ENCODE data around the gene MCRIP2. TPM values are rescaled to one million over a fixed set of nuclear protein-coding genes. Genes with fewer than 3 reads are reported as not detected.

Gene MCRIP2
- total and polyA plus RNA-seq, 3 donors from 2014 or later = 78.2 to 134 (median 83.1) TPM

DNA sequence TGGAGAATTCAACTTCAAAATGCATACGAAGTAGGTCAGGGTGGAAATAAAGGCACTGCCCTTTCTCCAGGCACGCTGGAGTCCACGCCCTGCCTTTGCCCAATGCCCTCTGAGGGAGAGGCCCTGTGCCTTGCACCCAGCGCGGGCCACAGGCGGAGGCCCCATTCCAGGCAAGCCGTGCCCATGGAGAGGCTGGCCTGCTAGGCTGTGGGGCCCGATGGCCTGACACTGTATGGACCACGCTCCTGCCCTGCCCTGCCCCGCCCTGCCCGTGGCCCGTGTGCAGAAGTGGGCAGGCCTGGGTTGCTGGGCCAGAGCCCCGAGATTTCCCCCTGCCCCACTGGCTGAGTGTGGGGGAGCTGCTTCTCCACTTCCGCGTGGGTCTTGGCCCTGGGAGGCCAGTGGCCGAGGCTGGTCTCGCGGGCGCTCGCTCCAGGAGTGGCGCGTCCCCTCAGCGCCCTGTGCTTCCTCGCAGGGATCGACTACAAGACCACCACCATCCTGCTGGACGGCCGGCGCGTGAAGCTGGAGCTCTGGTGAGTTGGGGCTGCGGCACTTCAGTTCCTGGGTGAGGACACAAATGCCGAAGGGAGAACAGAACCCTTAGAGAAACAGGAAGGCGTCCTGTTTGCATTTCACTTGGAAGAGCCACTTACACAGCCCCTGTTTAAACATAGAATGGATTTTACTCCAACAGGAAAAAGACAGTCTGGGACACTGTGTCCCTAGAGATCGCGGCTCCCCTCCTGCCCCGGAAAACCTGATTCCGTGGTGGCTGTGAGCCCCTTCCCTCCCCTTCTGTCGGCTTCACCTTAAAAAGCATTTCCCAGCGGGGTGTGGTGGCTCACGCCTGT lies 24.7 kb upstream of the MCRIP2 start:
- no peak overlapping the region for H3K4me3 ChIP-seq
- no peaks in the 10 kb centered on the region for H3K36me3 ChIP-seq (ENCODE audit: low read depth, missing control alignments)
- no peak for DNase-seq
- peaks cover 4% of the 10 kb centered on the region for H3K4me1 ChIP-seq
- no peak overlapping the region for H3K27ac ChIP-seq
- WGBS, 2 donors = 96 to 97% methylated on average over 26 to 38 of the region's 39 CpGs
- intact Hi-C loops (cut with DNase I; ENCODE audit: low total_unique reads) = no loop called here
- H3K27me3 ChIP-seq = no peaks in the 10 kb centered on the region
- no peaks in the 10 kb centered on the region for H3K9me3 ChIP-seq
- TF ChIP-seq, protein P1, sequence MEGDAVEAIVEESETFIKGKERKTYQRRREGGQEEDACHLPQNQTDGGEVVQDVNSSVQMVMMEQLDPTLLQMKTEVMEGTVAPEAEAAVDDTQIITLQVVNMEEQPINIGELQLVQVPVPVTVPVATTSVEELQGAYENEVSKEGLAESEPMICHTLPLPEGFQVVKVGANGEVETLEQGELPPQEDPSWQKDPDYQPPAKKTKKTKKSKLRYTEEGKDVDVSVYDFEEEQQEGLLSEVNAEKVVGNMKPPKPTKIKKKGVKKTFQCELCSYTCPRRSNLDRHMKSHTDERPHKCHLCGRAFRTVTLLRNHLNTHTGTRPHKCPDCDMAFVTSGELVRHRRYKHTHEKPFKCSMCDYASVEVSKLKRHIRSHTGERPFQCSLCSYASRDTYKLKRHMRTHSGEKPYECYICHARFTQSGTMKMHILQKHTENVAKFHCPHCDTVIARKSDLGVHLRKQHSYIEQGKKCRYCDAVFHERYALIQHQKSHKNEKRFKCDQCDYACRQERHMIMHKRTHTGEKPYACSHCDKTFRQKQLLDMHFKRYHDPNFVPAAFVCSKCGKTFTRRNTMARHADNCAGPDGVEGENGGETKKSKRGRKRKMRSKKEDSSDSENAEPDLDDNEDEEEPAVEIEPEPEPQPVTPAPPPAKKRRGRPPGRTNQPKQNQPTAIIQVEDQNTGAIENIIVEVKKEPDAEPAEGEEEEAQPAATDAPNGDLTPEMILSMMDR (IDR thresholded peaks at IDR 0.05) = no peak
- TF ChIP-seq POLR2A (IDR thresholded peaks at IDR 0.05) = no peak

DNA sequence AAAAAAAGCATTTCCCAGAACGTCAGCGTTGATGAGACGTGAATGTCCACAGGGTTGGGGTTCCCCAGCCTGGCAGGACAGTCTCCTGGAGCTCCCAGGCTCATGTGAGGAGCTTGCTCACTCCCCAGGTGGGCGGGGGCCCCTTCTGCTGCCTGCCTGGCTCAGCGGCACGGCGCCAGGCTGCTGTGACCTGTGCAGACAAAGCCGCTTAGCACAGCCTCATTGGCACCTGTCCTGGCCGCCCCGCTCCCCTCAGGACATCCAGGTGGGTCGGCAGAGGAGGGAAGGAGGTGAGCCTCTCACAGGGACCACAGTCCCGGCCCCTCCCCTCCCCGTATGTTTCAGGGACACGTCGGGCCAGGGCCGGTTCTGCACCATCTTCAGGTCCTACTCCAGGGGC lies 23.8 kb upstream of the MCRIP2 start:
- Histone ChIP-seq H3K4me1 (peaks cover 4% of the 10 kb centered on the region), H3K27me3 (no peaks in the 10 kb centered on the region), H3K9me3 (no peaks in the 10 kb centered on the region), H3K36me3 (ENCODE audit: low read depth, missing control alignments) (no peaks in the 10 kb centered on the region), H3K27ac (no peak overlapping the region), H3K4me3 (no peak overlapping the region)
- no peak for TF ChIP-seq POLR2A (IDR thresholded peaks at IDR 0.05)
- TF ChIP-seq, protein P1 (IDR thresholded peaks at IDR 0.05) = no peak
- DNase-seq = no peak
- 90 to 92% methylated on average over 14 to 16 of the region's 16 CpGs for WGBS, 2 donors
- intact Hi-C loops (cut with DNase I; ENCODE audit: low total_unique reads) = no loop called here

DNA sequence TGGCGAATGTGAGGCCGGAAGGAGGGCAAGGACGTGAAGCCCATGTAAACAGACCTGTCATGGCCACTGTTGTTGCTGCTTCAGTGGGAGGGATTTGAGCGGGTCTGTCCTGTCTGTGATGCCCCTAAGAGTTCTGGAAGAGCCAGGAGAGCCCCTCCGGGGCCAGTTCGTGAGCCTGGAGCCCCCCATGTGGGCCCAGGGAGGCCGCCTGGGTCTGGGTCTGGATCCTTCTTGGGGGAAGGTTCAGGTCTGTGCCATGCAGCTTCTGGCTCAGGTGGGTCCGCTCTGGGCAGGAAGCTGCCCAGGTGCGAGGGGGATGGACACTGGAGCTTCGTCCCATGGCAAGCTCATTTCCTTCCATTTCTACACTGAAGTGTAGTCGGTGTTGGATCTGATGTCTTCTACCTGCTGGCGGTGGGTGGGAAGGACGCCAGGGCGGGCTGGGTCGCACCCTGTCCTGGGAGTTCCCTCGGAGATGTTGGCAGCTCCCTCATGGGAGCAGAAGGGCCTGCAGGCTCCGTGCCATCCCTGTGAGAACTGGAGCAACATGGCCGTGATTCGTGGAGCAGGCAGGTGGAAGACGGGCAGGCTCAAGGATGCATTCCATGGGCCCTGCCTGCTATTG lies 22.0 kb upstream of the MCRIP2 start:
- H3K4me3 ChIP-seq = no peak overlapping the region
- WGBS, 2 donors = 91 to 99% methylated on average over 13 to 20 of the region's 20 CpGs

DNA sequence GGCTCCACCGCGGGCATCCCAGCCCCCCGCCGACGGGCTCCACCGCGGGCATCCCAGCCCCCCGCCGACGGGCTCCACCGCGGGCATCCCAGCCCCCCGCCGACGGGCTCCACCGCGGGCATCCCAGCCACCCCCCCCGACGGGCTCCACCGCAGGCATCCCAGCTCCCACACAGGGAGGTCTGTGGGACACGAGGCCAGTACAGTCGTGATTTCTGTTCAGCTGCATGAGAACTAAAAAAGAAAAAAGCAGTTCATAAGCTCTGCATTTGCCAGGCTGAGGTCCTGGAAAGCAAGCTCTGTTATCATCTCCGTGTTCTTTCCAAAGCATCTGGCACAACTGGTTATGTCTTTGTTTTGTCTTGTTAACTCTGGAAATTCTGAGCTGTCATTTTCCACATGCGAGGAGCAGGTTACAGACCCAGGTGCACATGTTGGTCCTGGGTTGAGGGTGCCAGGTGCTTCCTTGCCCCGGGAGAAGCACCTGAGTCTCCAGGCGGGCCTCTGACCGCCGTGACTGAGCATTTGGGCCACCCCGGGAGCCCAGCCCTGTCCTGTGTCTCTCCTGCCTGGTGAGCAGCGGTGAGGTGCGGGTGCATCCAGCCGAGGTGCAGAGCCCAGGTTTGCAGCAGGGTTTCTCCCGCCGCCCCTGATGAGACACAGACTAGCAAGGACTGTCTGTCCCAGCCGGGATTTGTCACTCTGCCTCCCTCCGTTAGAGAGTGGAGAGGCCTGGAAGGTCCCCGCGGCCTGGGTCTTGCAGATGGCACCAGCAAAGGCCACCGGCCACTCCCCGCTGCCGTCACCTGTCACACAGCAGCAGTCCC lies 20.7 kb upstream of the MCRIP2 start:
- no peaks in the 10 kb centered on the region for H3K9me3 ChIP-seq
- TF ChIP-seq, protein P1 (IDR thresholded peaks at IDR 0.05) = no peak
- TF ChIP-seq POLR2A (IDR thresholded peaks at IDR 0.05) = no peak
- DNase-seq = no peak
- intact Hi-C loops (cut with DNase I; ENCODE audit: low total_unique reads) = no loop called here
- H3K27ac ChIP-seq = no peak overlapping the region
- H3K27me3 ChIP-seq = no peaks in the 10 kb centered on the region
- 61 to 62% methylated on average over 11 to 39 of the region's 41 CpGs for WGBS, 2 donors
- peaks cover 4% of the 10 kb centered on the region for H3K4me1 ChIP-seq
- H3K4me3 ChIP-seq = no peak overlapping the region
- H3K36me3 ChIP-seq (ENCODE audit: low read depth, missing control alignments) = no peaks in the 10 kb centered on the region

More for the DNA sequence above, 22.0 kb upstream of the MCRIP2 start:
- no peak for TF ChIP-seq POLR2A (IDR thresholded peaks at IDR 0.05)
- TF ChIP-seq, protein P1 (IDR thresholded peaks at IDR 0.05) = no peak
- intact Hi-C loops (cut with DNase I; ENCODE audit: low total_unique reads) = no loop called here
- DNase-seq = no peak
- H3K9me3 ChIP-seq = no peaks in the 10 kb centered on the region
- peaks cover 4% of the 10 kb centered on the region for H3K4me1 ChIP-seq
- H3K27ac ChIP-seq = no peak overlapping the region
- no peaks in the 10 kb centered on the region for H3K36me3 ChIP-seq (ENCODE audit: low read depth, missing control alignments)
- no peaks in the 10 kb centered on the region for H3K27me3 ChIP-seq

All from testis (tissue), 3 donors.